GM10248 (cell line): ENCODE data around the gene HEBP1.

ENCODE experiments used
- CTCF ChIA-PET: fragments of 300-600 bp; sonication (Branson Sonifier 250); formaldehyde crosslinking; extraction: SDS; loops from one replicate; lab custom pipeline; 2021; ENCODE audit warnings: antibody characterized with exemption; lab: Yijun Ruan, JAX
- POLR2A ChIA-PET: fragments of 350-650 bp; sonication (Branson Sonifier 250); formaldehyde crosslinking; extraction: SDS; loops from one replicate; lab custom pipeline; 2020; ENCODE audit warnings: antibody characterized with exemption; lab: Yijun Ruan, JAX
- DNase-seq: peaks from one replicate; pipeline ENCODE4 v3.0.0; 2012; ENCODE audit errors: extremely low spot score
- CTCF ChIP-seq: IDR thresholded peaks from 2 replicates; pipeline ENCODE4 v1.5.1; 2012; ENCODE audit warnings: mild to moderate bottlenecking, low read depth; ENCODE audit errors: extremely low read depth, missing control alignments, control extremely low read depth

HEBP1 gene

GRCh38 chr12:13024531-13024916 lies 24.5 kb upstream of the HEBP1 start:
- TF ChIP-seq CTCF, result no peak
- ChIA-PET CTCF (no interaction called here), POLR2A (no interaction called here)
- DNase-seq, result no peak

GRCh38 chr12:13023811-13024530 lies 23.9 kb upstream of the HEBP1 start:
- CTCF ChIA-PET, result no interaction called here
- no peak for TF ChIP-seq CTCF
- DNase-seq, result no peak
- POLR2A ChIA-PET, result no interaction called here

GRCh38 chr12:13022851-13023271 lies 22.8 kb upstream of the HEBP1 start:
- ChIA-PET POLR2A (no interaction called here), CTCF (interaction anchor here (1.2 to 1.7 kb wide), 2 partner anchors 36 to 47 kb away, joined by 3 read pairs; no protein-coding TSS in a partner anchor)
- no peak for TF ChIP-seq CTCF
- DNase-seq, result no peak

GRCh38 chr12:13011098-13011497 lies 11.0 kb upstream of the HEBP1 start:
- no peak for DNase-seq
- ChIA-PET CTCF (no interaction called here), POLR2A (no interaction called here)
- TF ChIP-seq CTCF, result no peak

- DNase-seq, result no peak
- CTCF ChIA-PET, result interaction anchor here (1.1 kb wide), 1 partner anchor 204 kb away, joined by 3 read pairs; no protein-coding TSS in a partner anchor
- POLR2A ChIA-PET, result no interaction called here
- no peak for TF ChIP-seq CTCF
These were observed 8.8 kb upstream of the HEBP1 start for GRCh38 chr12:13008741-13009380.

- DNase-seq, result no peak
- ChIA-PET POLR2A (no interaction called here), CTCF (interaction anchor here (1.1 kb wide), 1 partner anchor 206 kb away, joined by 3 read pairs; no protein-coding TSS in a partner anchor)
- TF ChIP-seq CTCF, result no peak
These were observed 7.6 kb upstream of the HEBP1 start for GRCh38 chr12:13007496-13008233.
